ENCODE results near the gene PLOD3. TPM values are rescaled to one million over a fixed set of nuclear protein-coding genes. Genes with fewer than 3 reads are reported as not detected.

Gene PLOD3
- total and polyA plus RNA-seq, 9 of the 15 experiments (the other 6 are each of a cell fraction or from before 2014, with no cell fraction given): 2.8 to 101 (median 30.9) TPM

- TF ChIP-seq, protein P1, sequence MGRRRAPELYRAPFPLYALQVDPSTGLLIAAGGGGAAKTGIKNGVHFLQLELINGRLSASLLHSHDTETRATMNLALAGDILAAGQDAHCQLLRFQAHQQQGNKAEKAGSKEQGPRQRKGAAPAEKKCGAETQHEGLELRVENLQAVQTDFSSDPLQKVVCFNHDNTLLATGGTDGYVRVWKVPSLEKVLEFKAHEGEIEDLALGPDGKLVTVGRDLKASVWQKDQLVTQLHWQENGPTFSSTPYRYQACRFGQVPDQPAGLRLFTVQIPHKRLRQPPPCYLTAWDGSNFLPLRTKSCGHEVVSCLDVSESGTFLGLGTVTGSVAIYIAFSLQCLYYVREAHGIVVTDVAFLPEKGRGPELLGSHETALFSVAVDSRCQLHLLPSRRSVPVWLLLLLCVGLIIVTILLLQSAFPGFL (CRISPR knock-in tag; IDR thresholded peaks at IDR 0.05): 0 out of 2 replicates have a peak, but pooled peaks have one; percentile 37
- peak; percentile 40; the same call in 1 of the 2 replicates for TF ChIP-seq PML (IDR thresholded peaks at IDR 0.05; ENCODE audit: low read length)
- 0 out of 4 replicates have a peak, but pooled peaks of 1 of the 2 experiments have one; percentile 18 for TF ChIP-seq TEAD1 (CRISPR knock-in tag; IDR thresholded peaks at IDR 0.05)
- TF ChIP-seq ATF7 (IDR thresholded peaks at IDR 0.05): no peak
- TF ChIP-seq POU5F1 (IDR thresholded peaks at IDR 0.05; ENCODE audit: borderline replicate concordance, low read depth, low read length, partially characterized antibody): no peak
- TF ChIP-seq RNF2 (IDR thresholded peaks at IDR 0.05): no peak
- no peak for TF ChIP-seq ZNF282 (CRISPR knock-in tag; IDR thresholded peaks at IDR 0.05)
- TF ChIP-seq DDX20 (tag; IDR thresholded peaks at IDR 0.05; ENCODE audit: low read depth): no peak
- TF ChIP-seq, protein P2, sequence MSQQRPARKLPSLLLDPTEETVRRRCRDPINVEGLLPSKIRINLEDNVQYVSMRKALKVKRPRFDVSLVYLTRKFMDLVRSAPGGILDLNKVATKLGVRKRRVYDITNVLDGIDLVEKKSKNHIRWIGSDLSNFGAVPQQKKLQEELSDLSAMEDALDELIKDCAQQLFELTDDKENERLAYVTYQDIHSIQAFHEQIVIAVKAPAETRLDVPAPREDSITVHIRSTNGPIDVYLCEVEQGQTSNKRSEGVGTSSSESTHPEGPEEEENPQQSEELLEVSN (IDR thresholded peaks at IDR 0.05; ENCODE audit: borderline replicate concordance in 1 of 2, extremely low read depth in 1 of 2, insufficient read depth in 1 of 2, insufficient read length in 1 of 2, low read depth in 1 of 2, low read length in 1 of 2, poor library complexity in 1 of 2, severe bottlenecking in 1 of 2): no peak
- TF ChIP-seq, protein P3, sequence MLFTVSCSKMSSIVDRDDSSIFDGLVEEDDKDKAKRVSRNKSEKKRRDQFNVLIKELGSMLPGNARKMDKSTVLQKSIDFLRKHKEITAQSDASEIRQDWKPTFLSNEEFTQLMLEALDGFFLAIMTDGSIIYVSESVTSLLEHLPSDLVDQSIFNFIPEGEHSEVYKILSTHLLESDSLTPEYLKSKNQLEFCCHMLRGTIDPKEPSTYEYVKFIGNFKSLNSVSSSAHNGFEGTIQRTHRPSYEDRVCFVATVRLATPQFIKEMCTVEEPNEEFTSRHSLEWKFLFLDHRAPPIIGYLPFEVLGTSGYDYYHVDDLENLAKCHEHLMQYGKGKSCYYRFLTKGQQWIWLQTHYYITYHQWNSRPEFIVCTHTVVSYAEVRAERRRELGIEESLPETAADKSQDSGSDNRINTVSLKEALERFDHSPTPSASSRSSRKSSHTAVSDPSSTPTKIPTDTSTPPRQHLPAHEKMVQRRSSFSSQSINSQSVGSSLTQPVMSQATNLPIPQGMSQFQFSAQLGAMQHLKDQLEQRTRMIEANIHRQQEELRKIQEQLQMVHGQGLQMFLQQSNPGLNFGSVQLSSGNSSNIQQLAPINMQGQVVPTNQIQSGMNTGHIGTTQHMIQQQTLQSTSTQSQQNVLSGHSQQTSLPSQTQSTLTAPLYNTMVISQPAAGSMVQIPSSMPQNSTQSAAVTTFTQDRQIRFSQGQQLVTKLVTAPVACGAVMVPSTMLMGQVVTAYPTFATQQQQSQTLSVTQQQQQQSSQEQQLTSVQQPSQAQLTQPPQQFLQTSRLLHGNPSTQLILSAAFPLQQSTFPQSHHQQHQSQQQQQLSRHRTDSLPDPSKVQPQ (CRISPR knock-in tag; IDR thresholded peaks at IDR 0.05; ENCODE audit: borderline replicate concordance): no peak
- 0 out of 2 replicates have a peak, but pooled peaks have one; percentile 60 for TF ChIP-seq LARP7 (IDR thresholded peaks at IDR 0.05)
- TF ChIP-seq HLTF (IDR thresholded peaks at IDR 0.05): 0 out of 2 replicates have a peak, but pooled peaks have one; percentile 24
- TF ChIP-seq PCBP1 (IDR thresholded peaks at IDR 0.05; ENCODE audit: low read depth, low read length, poor library complexity, severe bottlenecking): no peak
- peak; percentile 15; the same call in 1 of the 2 replicates for TF ChIP-seq KLF13 (tag; IDR thresholded peaks at IDR 0.05; ENCODE audit: borderline replicate concordance, low read depth)
- TF ChIP-seq ZNF280A (IDR thresholded peaks at IDR 0.05; ENCODE audit: low read depth, partially characterized antibody): no peak
- no peak for TF ChIP-seq CHD2 (IDR thresholded peaks at IDR 0.05; ENCODE audit: low read depth, low read length)
- TF ChIP-seq SMARCA4 (IDR thresholded peaks at IDR 0.05): 0 out of 2 replicates have a peak, but pooled peaks have one; percentile 28
- TF ChIP-seq NCOR1 (IDR thresholded peaks at IDR 0.05): no peak
- TF ChIP-seq, protein P4, sequence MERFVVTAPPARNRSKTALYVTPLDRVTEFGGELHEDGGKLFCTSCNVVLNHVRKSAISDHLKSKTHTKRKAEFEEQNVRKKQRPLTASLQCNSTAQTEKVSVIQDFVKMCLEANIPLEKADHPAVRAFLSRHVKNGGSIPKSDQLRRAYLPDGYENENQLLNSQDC (CRISPR knock-in tag; IDR thresholded peaks at IDR 0.05): no peak
- TF ChIP-seq BCOR (IDR thresholded peaks at IDR 0.05): peak; percentile 69; the same call in 1 of the 2 replicates
These were observed 1.1 kb upstream of the PLOD3 start (continued) for GRCh38 chr7:101218236-101219125.

Data from K562 (cell line).